ENCODE results near the gene SLC5A8. TPM values are rescaled to one million over a fixed set of nuclear protein-coding genes. Genes with fewer than 3 reads are reported as not detected.

SLC5A8 gene
- total RNA-seq, 1 experiment from 2014 or later, result not detected

DNA sequence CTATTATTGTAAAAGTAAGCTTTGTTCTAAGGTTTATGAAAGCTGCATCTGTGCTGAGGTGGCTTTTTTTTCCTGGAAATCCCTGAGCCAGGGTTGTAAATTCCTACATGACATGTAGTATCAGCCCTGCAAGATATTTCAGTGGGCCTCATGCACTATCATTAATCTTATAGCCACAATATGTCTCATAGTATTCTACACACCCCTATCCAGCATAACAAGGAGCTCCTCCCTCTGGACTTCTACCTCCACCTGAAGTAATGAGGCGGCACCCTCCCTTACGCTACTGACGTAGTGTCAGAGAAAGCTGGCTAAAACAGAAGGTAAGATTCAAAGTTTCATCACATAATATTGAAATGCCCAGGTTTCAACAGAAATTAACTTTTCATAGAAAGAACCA is 35.5 kb downstream of the SLC5A8 start:
- no peaks in the 10 kb centered on the region for H3K36me3 ChIP-seq (ENCODE audit: control insufficient read depth in 1 of 2, insufficient read depth in 2 of 2, low read length in 2 of 2)
- no peak overlapping the region for H2AFZ ChIP-seq (ENCODE audit: low read depth, low read length, poor library complexity, severe bottlenecking)
- no peaks in the 10 kb centered on the region for H4K20me1 ChIP-seq (ENCODE audit: insufficient read depth)
- no peaks in the 10 kb centered on the region for H3K27me3 ChIP-seq (ENCODE audit: insufficient read depth, low read length)
- H3K9me2 ChIP-seq (ENCODE audit: insufficient read depth), result no peaks in the 10 kb centered on the region
- CTCF ChIA-PET, result interaction anchor here (1.2 kb wide), 1 partner anchor 9 kb away, joined by 3 read pairs; no protein-coding TSS in a partner anchor
- RAD21 ChIA-PET (ENCODE audit: low non-redundant PET in 1 of 2, low total read pairs in 2 of 2, uncharacterized antibody in 2 of 2, unreplicated experiment in 2 of 2), result no interaction called here
- no peak overlapping the region for H3K27ac ChIP-seq (ENCODE audit: low read depth, low read length)
- no peaks in the 10 kb centered on the region for H3K79me2 ChIP-seq (ENCODE audit: insufficient read depth, low read length)
- no TSS peak for BruUV-seq (replicated peaks)
- POLR2A ChIA-PET, result no interaction called here
- H3K4me2 ChIP-seq (ENCODE audit: low read length), result no peak overlapping the region
- no peak overlapping the region for H3K4me3 ChIP-seq (replicated peaks in 1 of 2; ENCODE audit: low read depth in 1 of 2, low read length in 2 of 2)
- no peak overlapping the region for H3K9ac ChIP-seq (ENCODE audit: low read length)
- no peaks in the 10 kb centered on the region; a peak in 1 of 4 replicates for H3K9me3 ChIP-seq (ENCODE audit: control insufficient read depth in 1 of 2, insufficient read depth in 1 of 2, low read depth in 1 of 2, low read length in 2 of 2)
- DNase-seq (ENCODE audit: low read depth, low spot score) (no peak), ATAC-seq (no peak)
- H3K4me1 ChIP-seq (ENCODE audit: control insufficient read depth in 1 of 2, insufficient read depth in 2 of 2, low read length in 2 of 2), result no peaks in the 10 kb centered on the region
- TF ChIP-seq, protein P1, sequence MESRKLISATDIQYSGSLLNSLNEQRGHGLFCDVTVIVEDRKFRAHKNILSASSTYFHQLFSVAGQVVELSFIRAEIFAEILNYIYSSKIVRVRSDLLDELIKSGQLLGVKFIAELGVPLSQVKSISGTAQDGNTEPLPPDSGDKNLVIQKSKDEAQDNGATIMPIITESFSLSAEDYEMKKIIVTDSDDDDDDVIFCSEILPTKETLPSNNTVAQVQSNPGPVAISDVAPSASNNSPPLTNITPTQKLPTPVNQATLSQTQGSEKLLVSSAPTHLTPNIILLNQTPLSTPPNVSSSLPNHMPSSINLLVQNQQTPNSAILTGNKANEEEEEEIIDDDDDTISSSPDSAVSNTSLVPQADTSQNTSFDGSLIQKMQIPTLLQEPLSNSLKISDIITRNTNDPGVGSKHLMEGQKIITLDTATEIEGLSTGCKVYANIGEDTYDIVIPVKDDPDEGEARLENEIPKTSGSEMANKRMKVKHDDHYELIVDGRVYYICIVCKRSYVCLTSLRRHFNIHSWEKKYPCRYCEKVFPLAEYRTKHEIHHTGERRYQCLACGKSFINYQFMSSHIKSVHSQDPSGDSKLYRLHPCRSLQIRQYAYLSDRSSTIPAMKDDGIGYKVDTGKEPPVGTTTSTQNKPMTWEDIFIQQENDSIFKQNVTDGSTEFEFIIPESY (IDR thresholded peaks at IDR 0.05; ENCODE audit: extremely low read depth, insufficient replicate concordance, low read length), result no peak
- intact Hi-C loops (cut with micrococcal nuclease), result no loop called here

DNA sequence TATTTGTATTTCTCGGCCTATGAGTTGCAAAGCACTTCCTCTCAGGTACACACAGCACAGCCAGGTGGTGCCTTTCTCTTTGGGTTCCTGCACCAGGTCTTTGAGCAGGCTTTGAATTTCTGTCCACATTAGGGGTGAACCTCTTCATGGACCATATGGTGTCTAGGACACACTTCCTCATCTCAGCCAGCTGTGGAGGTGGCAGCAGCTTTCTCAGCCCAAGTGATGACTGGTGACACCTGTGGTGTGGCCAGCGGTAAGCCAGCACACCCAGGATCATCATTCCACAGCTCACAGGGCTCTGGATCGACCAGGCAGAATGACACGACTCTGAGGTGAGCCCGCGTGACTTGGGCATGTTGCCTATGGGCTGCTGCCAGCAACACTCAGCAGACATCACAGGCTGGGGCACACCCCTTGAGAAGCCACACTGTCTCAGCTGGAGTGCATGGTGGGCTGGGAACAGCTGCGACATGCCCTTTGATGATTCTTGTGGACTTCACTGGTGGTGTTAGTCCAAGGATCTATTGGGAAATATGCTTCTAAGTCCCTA is 36.8 kb downstream of the SLC5A8 start:
- Histone ChIP-seq H3K4me2 (ENCODE audit: low read length) (no peak overlapping the region), H2AFZ (ENCODE audit: low read depth, low read length, poor library complexity, severe bottlenecking) (no peak overlapping the region), H3K9ac (ENCODE audit: low read length) (no peak overlapping the region), H3K9me2 (ENCODE audit: insufficient read depth) (no peaks in the 10 kb centered on the region), H3K4me3 (replicated peaks in 1 of 2; ENCODE audit: low read depth in 1 of 2, low read length in 2 of 2) (no peak overlapping the region), H3K27me3 (ENCODE audit: insufficient read depth, low read length) (no peaks in the 10 kb centered on the region), H3K27ac (ENCODE audit: low read depth, low read length) (no peak overlapping the region), H4K20me1 (ENCODE audit: insufficient read depth) (no peaks in the 10 kb centered on the region), H3K36me3 (ENCODE audit: control insufficient read depth in 1 of 2, insufficient read depth in 2 of 2, low read length in 2 of 2) (no peaks in the 10 kb centered on the region), H3K79me2 (ENCODE audit: insufficient read depth, low read length) (no peaks in the 10 kb centered on the region), H3K4me1 (ENCODE audit: control insufficient read depth in 1 of 2, insufficient read depth in 2 of 2, low read length in 2 of 2) (no peaks in the 10 kb centered on the region), H3K9me3 (ENCODE audit: control insufficient read depth in 1 of 2, insufficient read depth in 1 of 2, low read depth in 1 of 2, low read length in 2 of 2) (no peaks in the 10 kb centered on the region; a peak in 1 of 4 replicates)
- ATAC-seq (no peak), DNase-seq (ENCODE audit: low read depth, low spot score) (no peak)
- no TSS peak for BruUV-seq (replicated peaks)
- ChIA-PET CTCF (interaction anchor here (1.0 kb wide), 1 partner anchor 151 kb away, joined by 3 read pairs; no protein-coding TSS in a partner anchor), POLR2A (no interaction called here), RAD21 (ENCODE audit: low non-redundant PET in 1 of 2, low total read pairs in 2 of 2, uncharacterized antibody in 2 of 2, unreplicated experiment in 2 of 2) (no interaction called here)
- TF ChIP-seq, protein P2, sequence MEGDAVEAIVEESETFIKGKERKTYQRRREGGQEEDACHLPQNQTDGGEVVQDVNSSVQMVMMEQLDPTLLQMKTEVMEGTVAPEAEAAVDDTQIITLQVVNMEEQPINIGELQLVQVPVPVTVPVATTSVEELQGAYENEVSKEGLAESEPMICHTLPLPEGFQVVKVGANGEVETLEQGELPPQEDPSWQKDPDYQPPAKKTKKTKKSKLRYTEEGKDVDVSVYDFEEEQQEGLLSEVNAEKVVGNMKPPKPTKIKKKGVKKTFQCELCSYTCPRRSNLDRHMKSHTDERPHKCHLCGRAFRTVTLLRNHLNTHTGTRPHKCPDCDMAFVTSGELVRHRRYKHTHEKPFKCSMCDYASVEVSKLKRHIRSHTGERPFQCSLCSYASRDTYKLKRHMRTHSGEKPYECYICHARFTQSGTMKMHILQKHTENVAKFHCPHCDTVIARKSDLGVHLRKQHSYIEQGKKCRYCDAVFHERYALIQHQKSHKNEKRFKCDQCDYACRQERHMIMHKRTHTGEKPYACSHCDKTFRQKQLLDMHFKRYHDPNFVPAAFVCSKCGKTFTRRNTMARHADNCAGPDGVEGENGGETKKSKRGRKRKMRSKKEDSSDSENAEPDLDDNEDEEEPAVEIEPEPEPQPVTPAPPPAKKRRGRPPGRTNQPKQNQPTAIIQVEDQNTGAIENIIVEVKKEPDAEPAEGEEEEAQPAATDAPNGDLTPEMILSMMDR (IDR thresholded peaks at IDR 0.05 in 2 of 3, conservative IDR thresholded peaks at IDR 0.05 in 1 of 3; ENCODE audit: borderline replicate concordance in 1 of 3, insufficient read depth in 1 of 3, low read depth in 2 of 3, low read length in 2 of 3), result no peak
- TF ChIP-seq RAD21 (IDR thresholded peaks at IDR 0.05; ENCODE audit: low read depth), result no peak
- TF ChIP-seq ELF1 (IDR thresholded peaks at IDR 0.05; ENCODE audit: borderline replicate concordance, low read depth), result no peak
- TF ChIP-seq, protein P3, sequence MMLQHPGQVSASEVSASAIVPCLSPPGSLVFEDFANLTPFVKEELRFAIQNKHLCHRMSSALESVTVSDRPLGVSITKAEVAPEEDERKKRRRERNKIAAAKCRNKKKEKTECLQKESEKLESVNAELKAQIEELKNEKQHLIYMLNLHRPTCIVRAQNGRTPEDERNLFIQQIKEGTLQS (IDR thresholded peaks at IDR 0.05), result no peak
- no peak for TF ChIP-seq CBX3 (IDR thresholded peaks at IDR 0.05; ENCODE audit: low read depth)
- no peak for TF ChIP-seq JUND (IDR thresholded peaks at IDR 0.05)
- TF ChIP-seq, protein P4, sequence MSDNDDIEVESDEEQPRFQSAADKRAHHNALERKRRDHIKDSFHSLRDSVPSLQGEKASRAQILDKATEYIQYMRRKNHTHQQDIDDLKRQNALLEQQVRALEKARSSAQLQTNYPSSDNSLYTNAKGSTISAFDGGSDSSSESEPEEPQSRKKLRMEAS (IDR thresholded peaks at IDR 0.05), result no peak
- intact Hi-C loops (cut with micrococcal nuclease), result loop anchor here (2.0 kb wide), 1 partner anchor 150 kb away; no protein-coding TSS in a partner anchor

All from HCT116 (cell line).